Stomach (tissue), 9 donors: ENCODE measurements around the gene MTX3. TPM values are rescaled to one million over a fixed set of nuclear protein-coding genes. Genes with fewer than 3 reads are reported as not detected.

Source experiments
- DNase-seq, 2 donors: peaks; one replicate each; pipeline versions ENCODE4 v3.0.0 to v3.0.0-alpha.2; 2013 to 2019
- H3K27ac ChIP-seq, 5 donors: fragments of 200-600 bp in 4 of 5; sonication (generic) in 4 of 5; one replicate each; pipeline ENCODE4 v1.5.1; 2013 to 2019; ENCODE audit warnings: mild to moderate bottlenecking in 1 of 5, moderate library complexity in 1 of 5
- H3K27me3 ChIP-seq, 3 donors: fragments of 200-600 bp; sonication (generic); one replicate each; pipeline ENCODE4 v1.5.1; 2017 to 2019; ENCODE audit warnings: mixed run types in 1 of 3
- H3K36me3 ChIP-seq, 4 donors: fragments of 200-600 bp; sonication (generic); 1 replicate in 3 of 4; 2 replicates in 1 of 4; pipeline ENCODE4 v1.5.1; 2016 to 2019
- H3K4me1 ChIP-seq, 4 donors: fragments of 200-600 bp; sonication (generic); one replicate each; pipeline ENCODE4 v1.5.1; 2016 to 2019
- H3K4me3 ChIP-seq, 4 donors: fragments of 200-600 bp; sonication (generic) in 3 of 4; one replicate each; pipeline ENCODE4 v1.5.1; 2016 to 2019; ENCODE audit warnings: mild to moderate bottlenecking in 1 of 4
- H3K9me3 ChIP-seq, 4 donors: fragments of 200-600 bp; sonication (generic); one replicate each; pipeline ENCODE4 v1.5.1; 2016 to 2019
- CTCF ChIP-seq, 7 experiments: fragments of 450-650 bp in 4 of 7; fragments of 200-600 bp in 3 of 7; sonication (generic) in 3 of 7; IDR thresholded peaks; one replicate each; pipeline ENCODE4 v1.5.1; 2016 to 2019; ENCODE audit warnings: antibody characterized with exemption in 7 of 7, control low read depth in 2 of 7, mild to moderate bottlenecking in 1 of 7
- EP300 ChIP-seq: sonication (generic); formaldehyde crosslinking; IDR thresholded peaks from one replicate; pipeline ENCODE4 v1.6.1; 2017; ENCODE audit warnings: antibody characterized with exemption
- POLR2A ChIP-seq, 4 donors: fragments of 450-650 bp; IDR thresholded peaks; one replicate each; pipeline ENCODE4 v1.6.1; 2016; ENCODE audit warnings: antibody characterized with exemption in 4 of 4, control low read depth in 2 of 4, mild to moderate bottlenecking in 1 of 4, moderate library complexity in 1 of 4
- POLR2AphosphoS5 ChIP-seq, 3 donors: sonication (generic); formaldehyde crosslinking; IDR thresholded peaks; one replicate each; pipeline ENCODE4 v1.6.1; 2016; ENCODE audit warnings: antibody characterized with exemption in 3 of 3
- WGBS, 5 donors: extraction: QIAGEN DNeasy Blood & Tissue Kit in 3 of 5; methylation state at CpG; one replicate each; pipeline versions ENCODE4 v1.1.5 to v1.1.7; 2013 to 2018; 5-methylcytosine and 5-hydroxymethylcytosine counted together
- intact Hi-C: fragments of 100-400 bp; cut with DNase I; formaldehyde crosslinking; loops from one replicate; pipeline ENCODE4 v1.15.1; 2023; ENCODE audit warnings: low total_unique reads
- polyA plus RNA-seq, 3 donors: library from polyadenylated mRNA; stranded (reverse); fragments of 200-250 nt; gene quantifications; one replicate each; pipeline ENCODE4 v1.2.3, GENCODE V29; 2013
- total RNA-seq, 5 donors: library from RNA; depleted of rRNA; stranded (reverse); fragments of >200 nt; gene quantifications; one replicate each; pipeline versions ENCODE4 v1.1.0 to v1.2.3, GENCODE V29; 2014 to 2016
- donor health status: healthy with polysubstance abuse.
- donor health status: Bipolar disorder and iron deficiency.
- donor health status: healthy.

MTX3 gene
- total and polyA plus RNA-seq, 8 donors: 0.58 to 26.8 (median 5.0) TPM

- intact Hi-C loops: no loop called here
- no peaks in the 10 kb centered on the region for H3K4me1 ChIP-seq
- TF ChIP-seq POLR2A (IDR thresholded peaks at IDR 0.05) (no peak), POLR2AphosphoS5 (IDR thresholded peaks at IDR 0.05) (no peak), EP300 (no peak), CTCF (IDR thresholded peaks at IDR 0.05) (no peak)
- H3K27me3 ChIP-seq: no peaks in the 10 kb centered on the region
- H3K27ac ChIP-seq: no peak overlapping the region
- 97 to 99% (median 98%) methylated on average over 5 of the region's 5 CpGs for WGBS, 5 donors
- no peak for DNase-seq
- no peaks in the 10 kb centered on the region for H3K9me3 ChIP-seq
- peaks cover 0 to 46% (median 34%) of the 10 kb centered on the region in 4 donors for H3K36me3 ChIP-seq
- H3K4me3 ChIP-seq: no peak overlapping the region
Observed at GRCh38 chr5:79975422-79975821, 15.6 kb downstream of the MTX3 start.

- 79 to 89% (median 81%) methylated on average over 2 of the region's 2 CpGs for WGBS, 5 donors
- no peak overlapping the region for H3K27ac ChIP-seq
Observed at GRCh38 chr5:79974886-79975285, 16.2 kb downstream of the MTX3 start.

GRCh38 chr5:79973996-79974395 is 17.1 kb downstream of the MTX3 start:
- WGBS, 5 donors: 71 to 81% (median 78%) methylated on average over 3 of the region's 3 CpGs
- DNase-seq: no peak

More at GRCh38 chr5:79974886-79975285, 16.2 kb downstream of the MTX3 start:
- Histone ChIP-seq H3K4me1 (no peaks in the 10 kb centered on the region), H3K27me3 (no peaks in the 10 kb centered on the region), H3K36me3 (peaks cover 0 to 41% (median 28%) of the 10 kb centered on the region in 4 donors), H3K9me3 (no peaks in the 10 kb centered on the region), H3K4me3 (no peak overlapping the region)
- intact Hi-C loops: no loop called here
- no peak for TF ChIP-seq CTCF (IDR thresholded peaks at IDR 0.05)
- TF ChIP-seq POLR2AphosphoS5 (IDR thresholded peaks at IDR 0.05): no peak
- DNase-seq: no peak

GRCh38 chr5:79973511-79973910 is 17.6 kb downstream of the MTX3 start:
- DNase-seq: no peak
- H3K4me3 ChIP-seq: no peak overlapping the region
- H3K4me1 ChIP-seq: no peaks in the 10 kb centered on the region
- H3K27ac ChIP-seq: no peak overlapping the region
- H3K9me3 ChIP-seq: no peaks in the 10 kb centered on the region
- TF ChIP-seq CTCF (IDR thresholded peaks at IDR 0.05) (no peak), POLR2AphosphoS5 (IDR thresholded peaks at IDR 0.05) (no peak), EP300 (no peak), POLR2A (IDR thresholded peaks at IDR 0.05) (no peak)
- 41 to 51% (median 49%) methylated on average over 3 of the region's 3 CpGs for WGBS, 5 donors
- intact Hi-C loops: no loop called here
- peaks cover 0 to 3% (median 0%) of the 10 kb centered on the region in 3 donors for H3K27me3 ChIP-seq
- peaks cover 0 to 27% (median 22%) of the 10 kb centered on the region in 4 donors for H3K36me3 ChIP-seq

More at GRCh38 chr5:79973996-79974395, 17.1 kb downstream of the MTX3 start:
- Histone ChIP-seq H3K4me1 (no peaks in the 10 kb centered on the region), H3K27ac (no peak overlapping the region), H3K4me3 (no peak overlapping the region), H3K27me3 (peaks cover 0 to 3% (median 0%) of the 10 kb centered on the region in 3 donors), H3K9me3 (no peaks in the 10 kb centered on the region), H3K36me3 (peaks cover 0 to 32% (median 25%) of the 10 kb centered on the region in 4 donors)
- intact Hi-C loops: no loop called here
- TF ChIP-seq CTCF (IDR thresholded peaks at IDR 0.05): no peak
- TF ChIP-seq POLR2AphosphoS5 (IDR thresholded peaks at IDR 0.05): no peak
- no peak for TF ChIP-seq POLR2A (IDR thresholded peaks at IDR 0.05)
- TF ChIP-seq EP300: no peak
